ENCODE measurements around the gene PCDH9.

The PCDH9 gene

DNA sequence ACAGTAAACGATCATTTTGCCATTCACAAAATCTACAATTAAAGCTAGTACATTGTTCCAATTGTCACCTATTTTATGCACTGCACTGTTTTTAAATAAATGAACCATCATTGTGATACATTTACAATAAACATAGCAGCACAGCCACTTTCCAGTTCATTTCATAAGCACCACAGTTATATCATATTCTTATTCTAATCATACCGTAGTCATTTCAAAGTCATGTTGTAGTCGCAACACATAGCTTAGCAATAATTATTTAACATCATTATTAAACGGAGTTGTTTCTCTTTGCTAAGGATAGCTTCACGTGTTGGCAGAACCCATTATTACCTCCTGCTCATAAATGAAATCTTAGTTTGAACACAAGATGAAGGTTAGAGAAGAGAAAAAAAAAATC, 2.2 kb upstream of the PCDH9 start:
- DNase-seq (ENCODE audit: low read depth): no peak
- TF ChIP-seq MYC (IDR thresholded peaks at IDR 0.05; ENCODE audit: low read depth, low read length): no peak
- no peak for TF ChIP-seq POLR2A (IDR thresholded peaks at IDR 0.05; ENCODE audit: extremely low read depth, insufficient read length)
- TF ChIP-seq, protein P1, sequence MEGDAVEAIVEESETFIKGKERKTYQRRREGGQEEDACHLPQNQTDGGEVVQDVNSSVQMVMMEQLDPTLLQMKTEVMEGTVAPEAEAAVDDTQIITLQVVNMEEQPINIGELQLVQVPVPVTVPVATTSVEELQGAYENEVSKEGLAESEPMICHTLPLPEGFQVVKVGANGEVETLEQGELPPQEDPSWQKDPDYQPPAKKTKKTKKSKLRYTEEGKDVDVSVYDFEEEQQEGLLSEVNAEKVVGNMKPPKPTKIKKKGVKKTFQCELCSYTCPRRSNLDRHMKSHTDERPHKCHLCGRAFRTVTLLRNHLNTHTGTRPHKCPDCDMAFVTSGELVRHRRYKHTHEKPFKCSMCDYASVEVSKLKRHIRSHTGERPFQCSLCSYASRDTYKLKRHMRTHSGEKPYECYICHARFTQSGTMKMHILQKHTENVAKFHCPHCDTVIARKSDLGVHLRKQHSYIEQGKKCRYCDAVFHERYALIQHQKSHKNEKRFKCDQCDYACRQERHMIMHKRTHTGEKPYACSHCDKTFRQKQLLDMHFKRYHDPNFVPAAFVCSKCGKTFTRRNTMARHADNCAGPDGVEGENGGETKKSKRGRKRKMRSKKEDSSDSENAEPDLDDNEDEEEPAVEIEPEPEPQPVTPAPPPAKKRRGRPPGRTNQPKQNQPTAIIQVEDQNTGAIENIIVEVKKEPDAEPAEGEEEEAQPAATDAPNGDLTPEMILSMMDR (IDR thresholded peaks at IDR 0.05; ENCODE audit: low read depth, low read length): no peak
- TF ChIP-seq, protein P2, sequence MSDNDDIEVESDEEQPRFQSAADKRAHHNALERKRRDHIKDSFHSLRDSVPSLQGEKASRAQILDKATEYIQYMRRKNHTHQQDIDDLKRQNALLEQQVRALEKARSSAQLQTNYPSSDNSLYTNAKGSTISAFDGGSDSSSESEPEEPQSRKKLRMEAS (IDR thresholded peaks at IDR 0.05; ENCODE audit: low read depth, low read length): no peak
- no peak overlapping the region for H3K4me3 ChIP-seq (ENCODE audit: low read depth, low read length)

DNA sequence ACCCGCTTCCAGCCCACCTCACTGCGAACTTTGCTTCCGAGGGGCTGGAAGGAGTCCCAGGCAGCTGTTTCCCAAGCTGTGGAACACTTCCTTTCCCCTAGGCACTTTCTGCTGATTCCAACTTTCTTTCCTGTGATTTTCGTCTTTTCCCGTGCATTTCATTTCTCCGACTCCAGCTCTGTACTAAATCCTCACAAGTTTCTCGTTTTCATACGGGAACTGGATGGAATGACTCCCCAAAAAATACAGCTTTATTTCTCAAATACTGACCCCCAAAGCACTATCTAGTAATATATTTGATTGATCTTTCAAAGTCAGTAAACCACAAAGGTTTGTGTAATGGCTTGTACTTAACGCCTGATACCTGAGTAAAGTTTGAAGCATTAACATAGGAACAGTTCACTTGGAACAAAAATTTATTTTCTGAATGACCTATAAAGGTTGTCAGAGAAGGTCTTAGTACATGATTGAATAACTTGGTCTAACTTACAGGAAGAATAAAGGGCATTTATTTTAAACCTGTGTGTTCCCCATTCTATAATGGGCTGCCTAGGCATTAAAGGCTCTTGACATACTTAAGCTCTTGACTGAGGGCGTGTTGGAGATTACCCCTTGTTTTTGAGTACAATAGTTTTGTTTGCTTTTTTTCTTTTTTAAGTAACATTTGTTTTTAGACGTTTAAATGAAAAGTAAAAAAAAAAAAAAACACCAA, 1.3 kb upstream of the PCDH9 start:
- TF ChIP-seq MYC (IDR thresholded peaks at IDR 0.05; ENCODE audit: low read depth, low read length) (no peak), POLR2A (IDR thresholded peaks at IDR 0.05; ENCODE audit: extremely low read depth, insufficient read length) (no peak)
- TF ChIP-seq, protein P1 (IDR thresholded peaks at IDR 0.05; ENCODE audit: low read depth, low read length): no peak
- TF ChIP-seq, protein P2 (IDR thresholded peaks at IDR 0.05; ENCODE audit: low read depth, low read length): no peak
- no peak for DNase-seq (ENCODE audit: low read depth)
- H3K4me3 ChIP-seq (ENCODE audit: low read depth, low read length): peak overlapping the region; percentile 23

DNA sequence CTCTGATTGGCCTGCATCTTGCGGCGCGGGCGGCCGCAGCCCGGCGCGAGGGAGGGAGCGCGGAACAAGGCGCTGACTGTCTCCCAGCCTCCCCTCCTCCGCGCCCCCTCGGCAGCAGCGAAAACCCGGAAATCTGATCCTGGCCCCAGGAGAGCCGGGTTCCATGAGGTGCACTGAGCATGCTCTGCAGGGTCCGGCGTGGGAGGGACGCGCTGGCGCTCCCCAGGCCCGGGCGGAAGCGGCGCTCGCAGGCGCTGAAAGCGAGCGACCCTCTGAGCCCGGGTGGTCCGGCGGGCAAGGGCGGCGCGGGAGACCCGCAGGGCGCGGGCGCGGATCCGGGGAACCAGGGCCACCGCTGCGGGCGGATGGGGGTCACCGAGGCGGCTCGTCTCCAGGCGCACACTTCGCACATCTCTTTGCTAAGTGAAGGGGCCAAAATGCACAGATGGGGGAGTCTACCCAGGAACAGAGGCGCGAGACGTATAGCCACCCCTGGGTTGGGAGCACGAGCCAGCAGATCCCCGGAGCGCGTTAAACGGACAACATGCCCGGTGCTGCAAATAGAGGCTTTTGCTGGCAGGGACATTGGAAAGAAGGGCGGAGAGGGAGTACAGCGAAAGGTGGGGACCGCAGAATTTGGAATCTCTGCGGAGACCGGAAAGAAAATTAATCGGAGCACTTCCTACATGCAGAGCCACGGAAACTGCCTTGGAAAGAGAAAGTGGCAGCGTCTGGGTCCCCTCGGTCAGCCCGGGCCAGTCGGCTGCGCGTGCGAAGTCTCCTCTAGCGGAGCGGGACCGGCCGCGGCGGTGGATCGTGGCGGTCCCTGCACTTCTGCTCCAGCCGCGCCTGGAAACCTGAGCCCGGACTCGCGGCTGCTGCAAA, 510 bp upstream of the PCDH9 start:
- H3K4me3 ChIP-seq (ENCODE audit: low read depth, low read length): peak overlapping the region; percentile 52
- TF ChIP-seq, protein P1 (IDR thresholded peaks at IDR 0.05; ENCODE audit: low read depth, low read length): no peak
- TF ChIP-seq POLR2A (IDR thresholded peaks at IDR 0.05; ENCODE audit: extremely low read depth, insufficient read length) (peak; percentile 48), MYC (IDR thresholded peaks at IDR 0.05; ENCODE audit: low read depth, low read length) (no peak)
- TF ChIP-seq, protein P2 (IDR thresholded peaks at IDR 0.05; ENCODE audit: low read depth, low read length): no peak
- peak; percentile 80 for DNase-seq (ENCODE audit: low read depth)

DNA sequence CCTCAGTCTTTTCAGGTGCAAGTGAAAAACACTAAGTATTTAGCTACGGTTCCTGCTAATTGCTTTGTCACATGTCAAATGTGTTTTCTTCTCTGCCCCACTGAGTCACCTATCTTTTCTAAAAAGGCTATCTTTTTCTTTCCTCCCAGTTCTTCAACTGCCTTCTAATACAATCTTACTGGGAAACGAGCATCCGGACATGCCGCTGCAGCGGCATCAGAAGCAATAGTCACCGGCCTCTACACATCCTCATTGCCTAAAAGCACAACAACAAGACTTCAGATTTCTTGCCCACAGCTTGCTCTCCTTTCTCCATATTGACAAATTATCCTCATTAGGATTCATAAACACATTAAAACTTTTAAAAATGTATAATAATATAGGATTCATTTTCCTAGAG, 1.2 kb downstream of the PCDH9 start:
- no peak overlapping the region for H3K4me3 ChIP-seq (ENCODE audit: low read depth, low read length)

DNA sequence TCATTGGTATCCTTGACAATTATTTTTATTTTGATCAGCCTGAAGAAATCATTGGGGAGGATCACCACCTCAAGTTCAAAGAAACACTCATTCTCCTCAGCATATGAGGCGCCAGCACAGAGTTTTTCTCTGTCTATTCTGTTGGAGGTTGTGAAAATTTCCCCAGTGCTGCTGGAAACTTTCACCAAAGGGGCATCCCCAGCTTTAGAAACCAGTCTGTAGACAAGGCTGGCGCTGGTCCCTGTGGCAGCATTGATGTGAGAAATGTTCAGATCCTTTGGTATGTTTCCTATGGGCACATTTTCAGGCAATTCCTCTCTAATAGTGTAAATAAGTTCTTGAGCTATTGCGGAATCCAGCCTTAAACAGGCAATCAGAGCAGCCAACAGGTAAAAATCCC, 2.1 kb downstream of the PCDH9 start:
- TF ChIP-seq POLR2A (IDR thresholded peaks at IDR 0.05; ENCODE audit: extremely low read depth, insufficient read length): no peak
- TF ChIP-seq, protein P2 (IDR thresholded peaks at IDR 0.05; ENCODE audit: low read depth, low read length): no peak
- no peak for TF ChIP-seq MYC (IDR thresholded peaks at IDR 0.05; ENCODE audit: low read depth, low read length)
- TF ChIP-seq, protein P1 (IDR thresholded peaks at IDR 0.05; ENCODE audit: low read depth, low read length): no peak
- DNase-seq (ENCODE audit: low read depth): no peak
- H3K4me3 ChIP-seq (ENCODE audit: low read depth, low read length): no peak overlapping the region

More for the DNA sequence above, 1.2 kb downstream of the PCDH9 start:
- no peak for DNase-seq (ENCODE audit: low read depth)
- no peak for TF ChIP-seq POLR2A (IDR thresholded peaks at IDR 0.05; ENCODE audit: extremely low read depth, insufficient read length)
- TF ChIP-seq, protein P2 (IDR thresholded peaks at IDR 0.05; ENCODE audit: low read depth, low read length): no peak
- TF ChIP-seq, protein P1 (IDR thresholded peaks at IDR 0.05; ENCODE audit: low read depth, low read length): no peak
- no peak for TF ChIP-seq MYC (IDR thresholded peaks at IDR 0.05; ENCODE audit: low read depth, low read length)
